HG02588 (cell line): Measurements from ENCODE around the gene RAB36.

Experiments used
- ATAC-seq: cut with Tn5 transposase; IDR thresholded peaks from one replicate; pipeline ENCODE4 v1.9.1; 2021; ENCODE audit warnings: mild to moderate bottlenecking, moderate library complexity; ENCODE audit not compliant: unreplicated experiment

RAB36 gene

GRCh38 chr22:23203452-23204124 is 58.3 kb downstream of the RAB36 start:
- no peak for ATAC-seq

GRCh38 chr22:23204125-23204488 is 58.8 kb downstream of the RAB36 start:
- ATAC-seq = no peak

GRCh38 chr22:23204541-23205157 is 59.4 kb downstream of the RAB36 start:
- ATAC-seq = no peak

GRCh38 chr22:23205339-23206049 is 60.2 kb downstream of the RAB36 start:
- ATAC-seq = no peak

- ATAC-seq = no peak
These were observed 61.6 kb downstream of the RAB36 start for GRCh38 chr22:23206915-23207314.

- no peak for ATAC-seq
These were observed 62.6 kb downstream of the RAB36 start for GRCh38 chr22:23207729-23208393.

- no peak for ATAC-seq
These were observed 65.3 kb downstream of the RAB36 start for GRCh38 chr22:23210428-23211170.

GRCh38 chr22:23211622-23212021 is 66.3 kb downstream of the RAB36 start:
- no peak for ATAC-seq

GRCh38 chr22:23212061-23213021 is 67.1 kb downstream of the RAB36 start:
- no peak for ATAC-seq

GRCh38 chr22:23213022-23213555 is 67.8 kb downstream of the RAB36 start:
- no peak for ATAC-seq

GRCh38 chr22:23213581-23214334 is 68.5 kb downstream of the RAB36 start:
- no peak for ATAC-seq
